ENCODE data around the gene FTSJ3. TPM values are rescaled to one million over a fixed set of nuclear protein-coding genes. Genes with fewer than 3 reads are reported as not detected.

Gene FTSJ3
- total and polyA plus RNA-seq, 8 donors: 8.6 to 24.0 (median 13.7) TPM

- Histone ChIP-seq H3K4me1 (peaks cover 4 to 21% (median 21%) of the 10 kb centered on the region in 3 donors), H3K9me3 (no peaks in the 10 kb centered on the region), H3K27ac (peak overlapping the region in 1 of 4 donors; percentile 8), H3K4me3 (no peak overlapping the region), H3K27me3 (no peaks in the 10 kb centered on the region), H3K36me3 (peaks cover 0 to 59% (median 41%) of the 10 kb centered on the region in 3 donors)
- WGBS, 2 donors: 63 to 76% methylated on average over 3 of the region's 3 CpGs
- ATAC-seq: no peak
- intact Hi-C loops (cut with DNase I): no loop called here
- no peak for DNase-seq
- no peak for TF ChIP-seq CTCF (IDR thresholded peaks at IDR 0.05)
- no peak for FAIRE-seq
Observed at GRCh38 chr17:63828936-63829335, 1.5 kb upstream of the FTSJ3 start.

- no peak for ATAC-seq
- no peaks in the 10 kb centered on the region for H3K9me3 ChIP-seq
- WGBS, 2 donors: 1% methylated on average over 19 of the region's 19 CpGs
- H3K27ac ChIP-seq: peak overlapping the region; percentile 73 to 91 (median 82)
- no peak for TF ChIP-seq CTCF (IDR thresholded peaks at IDR 0.05)
- no peak for FAIRE-seq
- H3K4me1 ChIP-seq: peaks cover 4 to 21% (median 21%) of the 10 kb centered on the region in 3 donors
- DNase-seq: no peak
- intact Hi-C loops (cut with DNase I): no loop called here
- H3K27me3 ChIP-seq: no peaks in the 10 kb centered on the region
- H3K4me3 ChIP-seq: peak overlapping the region; percentile 81 to 96 (median 93)
- H3K36me3 ChIP-seq: peaks cover 0 to 56% (median 41%) of the 10 kb centered on the region in 3 donors
Observed at GRCh38 chr17:63827801-63828221, 348 bp upstream of the FTSJ3 start.

- WGBS, 2 donors: 0 to 1% methylated on average over 31 of the region's 31 CpGs
- TF ChIP-seq CTCF (IDR thresholded peaks at IDR 0.05): no peak
- ATAC-seq (peak; percentile 3 to 11 (median 5)), DNase-seq (peak in 2 of 6 donors; percentile 26 to 60), FAIRE-seq (no peak)
- peak overlapping the region; percentile 73 to 91 (median 82) for H3K27ac ChIP-seq
- H3K36me3 ChIP-seq: peaks cover 0 to 55% (median 33%) of the 10 kb centered on the region in 3 donors
- no peaks in the 10 kb centered on the region for H3K9me3 ChIP-seq
- peaks cover 4 to 21% (median 21%) of the 10 kb centered on the region in 3 donors for H3K4me1 ChIP-seq
- intact Hi-C loops (cut with DNase I): no loop called here
- no peaks in the 10 kb centered on the region for H3K27me3 ChIP-seq
- peak overlapping the region; percentile 81 to 96 (median 93) for H3K4me3 ChIP-seq
Observed at GRCh38 chr17:63826468-63827001, 928 bp downstream of the FTSJ3 start.

DNA sequence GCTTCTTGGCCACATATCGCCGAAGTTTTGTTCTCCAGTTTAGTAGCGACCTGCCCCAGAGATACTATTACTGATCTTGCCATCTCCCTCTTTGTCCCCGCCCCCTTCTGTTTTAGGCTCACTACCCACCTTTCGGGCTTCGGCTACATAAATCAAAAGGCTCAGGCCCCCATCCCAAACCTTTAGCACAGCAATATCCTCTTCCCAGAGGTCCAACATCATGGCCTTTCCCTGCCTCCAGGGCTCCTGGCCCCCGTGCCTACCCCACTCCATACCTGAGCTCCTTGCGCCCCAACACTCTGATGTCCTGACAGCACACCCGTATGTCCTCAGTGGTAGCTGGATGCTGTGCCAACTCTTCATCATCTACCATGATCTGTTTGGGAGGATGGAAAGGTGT lies 3.1 kb downstream of the FTSJ3 start:
- no peak for DNase-seq
- Histone ChIP-seq H3K4me1 (peaks cover 4 to 22% (median 18%) of the 10 kb centered on the region in 3 donors), H3K27ac (no peak overlapping the region), H3K36me3 (peaks cover 0 to 55% (median 23%) of the 10 kb centered on the region in 3 donors), H3K27me3 (no peaks in the 10 kb centered on the region), H3K4me3 (no peak overlapping the region), H3K9me3 (no peaks in the 10 kb centered on the region)
- no peak for TF ChIP-seq CTCF (IDR thresholded peaks at IDR 0.05)
- intact Hi-C loops (cut with DNase I): no loop called here
- WGBS, 2 donors: 90% methylated on average over 9 of the region's 9 CpGs
- ATAC-seq: no peak
- FAIRE-seq: no peak

DNA sequence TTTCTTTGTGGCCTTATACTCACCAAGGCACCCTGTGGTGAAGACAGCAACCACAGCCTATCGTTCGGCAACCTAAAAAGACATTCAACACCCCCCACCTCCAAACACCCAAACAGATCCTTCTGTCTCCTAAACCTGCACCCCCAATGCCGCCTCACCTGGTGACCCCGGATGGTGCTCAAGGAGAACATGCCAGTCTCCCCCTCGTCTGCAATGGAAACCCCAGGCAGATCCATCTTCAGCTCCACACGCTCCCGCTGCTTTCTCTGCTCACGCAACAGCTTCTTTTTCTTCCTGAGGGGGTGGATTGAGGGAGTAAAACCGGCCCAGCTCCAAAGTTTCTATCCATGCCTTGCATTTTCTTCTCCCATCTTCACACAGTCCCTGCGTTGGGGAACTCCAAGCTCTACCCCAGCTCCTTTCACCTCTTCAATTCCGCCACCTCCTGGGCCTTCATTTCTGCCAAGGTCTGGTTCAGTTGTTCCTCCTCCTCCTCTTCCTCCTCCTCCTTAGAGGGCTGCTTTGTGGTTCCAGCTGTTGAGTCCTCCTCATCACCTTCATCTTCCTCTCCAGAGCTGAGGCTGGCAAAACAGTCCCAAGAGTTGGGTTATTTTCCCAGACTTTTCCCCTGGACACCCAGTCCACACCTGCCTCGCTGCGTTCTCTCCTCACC lies 3.7 kb downstream of the FTSJ3 start:
- H3K36me3 ChIP-seq: peaks cover 0 to 59% (median 25%) of the 10 kb centered on the region in 3 donors
- no peaks in the 10 kb centered on the region for H3K9me3 ChIP-seq
- TF ChIP-seq CTCF (IDR thresholded peaks at IDR 0.05): no peak
- 91 to 92% methylated on average over 13 of the region's 13 CpGs for WGBS, 2 donors
- H3K4me3 ChIP-seq: no peak overlapping the region
- DNase-seq (peak in 1 of 6 donors; percentile 28), FAIRE-seq (no peak), ATAC-seq (no peak)
- H3K27ac ChIP-seq: no peak overlapping the region
- peaks cover 4 to 20% (median 13%) of the 10 kb centered on the region in 3 donors for H3K4me1 ChIP-seq
- intact Hi-C loops (cut with DNase I): no loop called here
- no peaks in the 10 kb centered on the region for H3K27me3 ChIP-seq

Measured in pancreas (tissue), 10 donors.